ENCODE measurements around the gene NECAB3.

DNA sequence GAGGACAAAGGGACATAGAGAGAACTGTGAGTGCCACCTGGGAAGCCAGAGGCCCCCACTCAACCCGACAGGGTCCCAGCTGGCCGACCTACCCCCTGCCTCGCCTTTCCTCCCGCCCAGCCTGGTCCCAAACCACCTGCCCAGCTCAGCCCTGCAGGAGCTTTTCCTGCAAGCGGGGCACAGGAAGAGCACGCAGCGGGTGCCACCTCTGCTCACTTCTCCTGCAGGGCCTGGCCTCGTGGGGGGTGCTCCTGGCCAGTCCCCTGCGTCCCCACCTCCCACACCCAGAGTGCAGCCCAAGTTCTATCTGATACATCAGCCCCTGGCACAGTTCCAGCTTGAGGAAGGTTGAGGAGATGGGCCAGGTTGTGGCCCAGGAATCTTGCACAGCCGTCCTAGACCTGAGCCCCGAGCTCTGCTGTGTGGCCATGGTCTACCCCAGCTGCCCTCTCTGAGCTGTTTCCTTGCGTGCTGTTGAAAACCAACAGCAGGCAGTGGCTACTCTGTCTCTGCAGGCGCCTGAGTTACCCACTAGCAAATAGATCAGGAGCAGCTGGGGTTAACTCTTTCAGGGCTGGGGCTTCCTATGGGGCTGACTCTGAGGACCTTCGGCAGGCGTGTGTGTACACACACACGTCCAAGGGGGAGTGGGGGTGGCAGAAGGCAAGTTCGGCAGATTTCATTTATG is 1.7 kb downstream of the NECAB3 start:
- TF ChIP-seq TAF1 (conservative IDR thresholded peaks at IDR 0.05) (no peak), YY1 (IDR thresholded peaks at IDR 0.05) (no peak)
- TF ChIP-seq, protein P1, sequence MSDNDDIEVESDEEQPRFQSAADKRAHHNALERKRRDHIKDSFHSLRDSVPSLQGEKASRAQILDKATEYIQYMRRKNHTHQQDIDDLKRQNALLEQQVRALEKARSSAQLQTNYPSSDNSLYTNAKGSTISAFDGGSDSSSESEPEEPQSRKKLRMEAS (IDR thresholded peaks at IDR 0.05) = no peak
